Anterior cingulate cortex (tissue), 58 donors: ENCODE data around the gene LRP5.
"Not testable (repeated sequence)": the region's sequence is repeated elsewhere in the genome, so short reads cannot be mapped to it uniquely, and the experiment has no call there.

Source experiments
- DNase-seq, 58 donors: peaks; one replicate each; lab custom pipeline; 2025; lab: John Stamatoyannopoulos, UW

The LRP5 gene

DNA sequence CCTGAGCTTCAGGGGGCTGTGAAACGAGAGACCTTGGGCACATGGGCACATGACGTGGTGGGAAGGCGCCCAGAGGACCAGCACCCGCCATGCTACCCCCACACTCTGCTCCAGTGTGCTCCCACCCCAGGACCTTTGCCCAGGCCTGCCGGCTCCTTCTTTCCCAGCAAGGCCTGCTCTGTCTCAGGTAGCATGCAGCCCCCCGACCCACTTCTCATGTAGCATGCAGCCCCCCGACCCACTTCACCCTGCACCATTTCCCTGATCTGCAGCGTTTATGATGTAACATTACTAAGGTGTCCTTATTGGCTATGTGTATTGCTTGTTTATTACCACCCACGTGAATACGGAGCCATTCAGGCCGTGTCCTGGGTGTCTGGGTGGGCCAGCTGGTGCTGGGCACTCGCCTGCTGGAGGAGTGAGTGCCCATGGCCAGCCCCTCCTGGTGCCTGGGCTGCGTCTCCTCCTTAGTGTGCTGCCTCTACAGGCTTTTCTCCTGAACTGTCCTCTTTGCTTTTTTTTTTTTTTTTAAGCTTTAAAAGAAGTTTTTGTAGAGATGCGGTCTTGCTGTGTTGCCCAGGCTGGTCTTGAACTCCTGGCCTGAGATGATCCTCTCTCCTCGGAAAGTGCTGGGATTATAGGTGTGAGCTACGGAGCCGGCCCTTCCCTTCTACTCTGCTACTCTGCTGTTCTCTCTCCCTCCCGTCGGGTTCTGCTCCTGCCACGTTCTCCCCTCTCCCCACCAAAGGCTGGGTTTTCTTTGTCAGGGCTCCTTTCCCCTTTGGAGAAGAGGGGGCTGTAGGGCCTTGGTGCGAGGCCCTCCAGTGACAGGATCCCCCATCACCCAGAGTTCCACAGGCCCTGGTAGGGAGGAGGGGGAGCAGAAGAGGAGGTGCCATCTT lies 29.4 kb downstream of the LRP5 start:
- peak in 1 of 58 donors; percentile 15 for DNase-seq

DNA sequence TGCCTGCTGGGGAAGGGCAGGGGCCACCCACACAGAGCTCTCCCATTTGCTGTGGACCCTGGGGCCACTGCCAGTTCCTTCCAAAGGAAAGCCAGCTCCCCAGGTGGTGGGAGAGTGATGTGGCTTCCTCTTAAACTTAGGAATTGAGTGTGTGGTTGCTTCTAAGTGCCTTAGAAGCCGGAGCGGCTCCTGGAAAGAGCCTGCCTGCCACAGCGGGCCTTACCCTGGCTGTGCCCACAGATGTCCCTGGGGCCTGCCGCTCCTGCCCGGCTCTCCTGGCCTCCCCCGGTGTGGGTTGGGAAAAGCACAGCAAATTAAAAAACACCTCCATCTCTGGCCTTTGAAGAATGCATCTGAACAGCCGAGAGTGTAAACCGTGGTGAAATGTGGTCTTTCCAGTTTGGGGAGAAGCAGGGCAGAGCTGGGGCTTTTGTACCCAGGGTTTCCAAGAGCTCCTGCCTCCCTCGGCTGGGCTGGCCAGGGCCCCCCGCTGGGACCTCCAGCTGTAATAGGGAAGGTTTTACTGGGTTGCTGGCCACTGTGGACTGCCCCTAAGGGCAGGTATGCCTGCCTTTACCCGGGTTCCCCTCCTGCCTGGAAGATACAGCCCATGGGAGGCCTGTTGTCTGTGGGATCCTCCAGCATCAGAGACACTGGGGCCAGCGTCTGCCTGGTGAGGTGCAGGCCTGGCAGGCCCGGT lies 30.2 kb downstream of the LRP5 start:
- no peak for DNase-seq

DNA sequence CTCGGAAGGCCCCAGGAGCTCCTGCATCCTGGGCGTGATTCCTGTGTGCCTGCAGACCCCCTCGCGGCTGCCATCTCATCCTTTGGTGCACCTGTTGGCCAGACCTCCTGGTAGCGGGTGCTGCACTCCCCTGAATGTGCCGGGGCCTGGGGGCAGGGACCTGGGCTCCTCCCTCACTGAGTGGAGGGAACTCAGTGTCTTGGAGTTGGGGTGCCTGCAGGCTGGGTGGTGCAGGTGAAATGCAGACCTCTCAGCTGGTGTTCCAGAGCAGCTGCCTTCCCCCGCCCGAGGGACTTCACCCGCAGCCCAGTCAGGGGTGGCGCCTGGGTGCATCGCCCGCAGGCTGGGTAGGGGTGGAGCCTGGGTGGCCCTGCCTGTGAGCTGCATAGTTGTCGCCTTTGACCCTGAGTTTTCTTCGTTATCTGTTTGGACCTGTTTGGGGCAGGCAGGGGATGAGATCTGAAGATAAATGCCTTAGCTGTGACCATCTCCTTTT lies 31.4 kb downstream of the LRP5 start:
- no peak for DNase-seq

DNA sequence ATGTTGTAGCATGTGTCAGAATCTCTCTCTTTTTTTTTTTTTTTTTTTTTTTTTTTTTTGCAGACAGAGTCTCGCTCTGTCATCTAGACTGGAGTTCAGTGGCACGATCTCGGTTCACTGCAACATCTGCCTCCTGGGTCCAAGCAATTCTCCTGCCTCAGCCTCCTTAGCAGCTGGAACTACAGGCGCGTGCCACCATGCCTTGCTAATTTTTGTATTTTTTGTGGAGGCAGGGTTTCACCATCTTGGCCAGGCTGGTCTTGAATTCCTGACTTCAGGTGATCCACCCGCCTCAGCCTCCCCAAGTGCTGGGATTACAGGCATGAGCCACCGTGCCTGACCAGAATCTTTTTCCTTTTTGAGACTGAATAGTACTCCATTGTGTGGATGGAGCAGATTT lies 32.4 kb downstream of the LRP5 start:
- DNase-seq: not testable (repeated sequence)

DNA sequence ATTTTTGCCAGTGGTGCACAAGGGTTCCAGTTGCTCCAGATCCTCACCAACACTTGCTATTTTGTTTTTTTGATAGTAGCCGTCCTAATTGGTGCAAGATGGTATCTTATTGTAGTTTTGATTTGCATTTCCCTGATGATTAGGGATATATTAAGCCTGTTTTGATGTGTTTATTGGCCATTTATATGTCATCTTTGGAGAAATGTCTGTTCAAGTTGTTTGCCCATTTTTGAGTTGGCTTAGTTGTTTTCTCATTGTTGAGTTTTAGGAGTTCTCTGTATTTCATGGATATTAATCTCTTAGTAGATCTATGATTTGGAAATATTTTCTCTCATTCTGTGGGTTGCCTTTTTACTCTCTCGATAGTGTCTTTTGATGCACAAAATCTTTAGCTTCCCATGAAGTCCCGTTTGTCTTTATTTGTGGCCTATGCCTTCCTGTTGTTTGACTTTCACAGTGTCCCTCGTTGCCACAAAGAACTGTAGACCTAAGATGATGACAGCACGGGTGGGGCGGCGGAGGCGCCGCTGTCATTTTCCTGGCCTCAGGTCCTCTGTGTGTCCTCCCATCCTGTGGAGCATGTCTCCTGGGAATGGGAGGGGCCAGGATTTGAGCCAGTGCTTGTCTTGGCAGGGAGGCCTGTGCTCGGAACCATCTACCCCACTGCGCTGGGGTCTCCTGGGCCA lies 33.5 kb downstream of the LRP5 start:
- no peak for DNase-seq

DNA sequence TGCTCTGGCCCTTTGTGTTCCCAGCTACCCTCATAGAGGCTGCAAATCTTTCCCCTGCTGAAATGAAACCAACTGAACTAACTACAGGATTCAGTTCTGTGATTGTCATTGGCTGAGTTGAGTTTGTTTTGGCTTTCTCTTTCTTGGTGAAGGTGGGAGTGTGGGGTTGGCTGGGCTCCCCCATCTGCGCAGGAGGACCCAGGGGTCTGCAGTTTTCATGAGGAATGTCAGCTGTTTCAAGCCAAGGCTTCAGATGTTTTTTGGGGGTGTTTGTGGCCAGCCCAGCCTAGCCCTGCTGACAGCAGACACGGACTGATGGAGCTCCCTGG lies 34.0 kb downstream of the LRP5 start:
- no peak for DNase-seq

DNA sequence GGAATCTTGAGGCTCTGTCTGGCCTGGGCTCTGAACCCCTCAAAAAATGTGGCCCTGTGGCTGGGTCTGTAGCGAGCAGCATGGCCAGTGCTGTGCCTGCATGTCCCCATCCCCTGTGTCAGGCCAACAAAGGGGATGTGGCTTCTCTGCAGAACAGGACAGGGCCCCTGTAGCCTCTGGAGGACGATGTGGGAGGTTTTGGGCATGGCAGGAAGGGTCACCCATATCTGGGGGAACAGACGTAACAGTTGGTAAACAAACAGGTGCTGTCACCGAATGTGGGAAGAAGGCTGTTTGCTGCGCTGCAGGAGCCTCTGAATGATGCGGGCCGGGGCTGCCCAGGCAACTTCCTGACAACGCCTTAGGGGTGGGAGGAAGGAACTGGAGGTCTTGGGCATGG lies 35.0 kb downstream of the LRP5 start:
- DNase-seq: no peak

DNA sequence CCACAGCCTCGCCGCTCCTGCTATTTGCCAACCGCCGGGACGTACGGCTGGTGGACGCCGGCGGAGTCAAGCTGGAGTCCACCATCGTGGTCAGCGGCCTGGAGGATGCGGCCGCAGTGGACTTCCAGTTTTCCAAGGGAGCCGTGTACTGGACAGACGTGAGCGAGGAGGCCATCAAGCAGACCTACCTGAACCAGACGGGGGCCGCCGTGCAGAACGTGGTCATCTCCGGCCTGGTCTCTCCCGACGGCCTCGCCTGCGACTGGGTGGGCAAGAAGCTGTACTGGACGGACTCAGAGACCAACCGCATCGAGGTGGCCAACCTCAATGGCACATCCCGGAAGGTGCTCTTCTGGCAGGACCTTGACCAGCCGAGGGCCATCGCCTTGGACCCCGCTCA lies 35.5 kb downstream of the LRP5 start:
- no peak for DNase-seq

DNA sequence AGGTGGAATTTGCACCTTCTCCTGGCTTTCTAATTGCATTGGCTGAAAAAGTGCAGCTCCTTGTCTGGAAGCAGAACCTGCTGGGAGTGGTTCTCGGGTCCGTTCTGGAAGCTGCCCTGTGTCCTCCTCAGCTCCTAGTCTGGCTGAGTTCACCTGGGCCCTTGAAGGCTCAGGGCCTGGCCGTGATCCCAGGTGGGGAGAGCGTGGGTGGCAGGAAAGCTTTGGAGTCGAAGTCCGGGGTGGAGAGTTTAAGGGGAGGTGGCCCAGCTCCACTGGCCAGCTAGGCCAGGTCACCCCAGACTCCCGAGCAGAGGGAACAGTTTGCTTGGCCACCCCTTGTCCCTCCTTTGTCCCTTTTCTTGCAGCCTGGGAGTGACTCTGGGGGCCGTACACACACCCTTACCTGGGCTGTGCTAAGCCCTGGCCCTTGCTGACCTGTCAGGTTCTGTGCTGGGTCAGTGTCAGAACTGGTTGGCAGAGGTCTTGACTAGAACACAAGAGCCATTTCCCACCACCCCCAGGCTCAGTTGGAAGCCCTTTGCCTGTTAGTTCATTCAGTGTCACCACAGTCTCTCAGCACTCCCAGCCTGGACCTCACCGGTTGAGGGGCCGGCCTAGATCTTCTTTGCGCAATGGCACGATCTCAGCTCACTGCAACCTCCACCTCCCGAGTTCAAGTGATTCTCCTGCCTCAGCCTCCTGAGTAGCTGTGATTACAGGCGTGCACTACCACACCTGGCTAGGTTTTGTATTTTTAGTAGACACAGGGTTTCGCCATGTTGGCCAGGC lies 37.3 kb downstream of the LRP5 start:
- DNase-seq: no peak

DNA sequence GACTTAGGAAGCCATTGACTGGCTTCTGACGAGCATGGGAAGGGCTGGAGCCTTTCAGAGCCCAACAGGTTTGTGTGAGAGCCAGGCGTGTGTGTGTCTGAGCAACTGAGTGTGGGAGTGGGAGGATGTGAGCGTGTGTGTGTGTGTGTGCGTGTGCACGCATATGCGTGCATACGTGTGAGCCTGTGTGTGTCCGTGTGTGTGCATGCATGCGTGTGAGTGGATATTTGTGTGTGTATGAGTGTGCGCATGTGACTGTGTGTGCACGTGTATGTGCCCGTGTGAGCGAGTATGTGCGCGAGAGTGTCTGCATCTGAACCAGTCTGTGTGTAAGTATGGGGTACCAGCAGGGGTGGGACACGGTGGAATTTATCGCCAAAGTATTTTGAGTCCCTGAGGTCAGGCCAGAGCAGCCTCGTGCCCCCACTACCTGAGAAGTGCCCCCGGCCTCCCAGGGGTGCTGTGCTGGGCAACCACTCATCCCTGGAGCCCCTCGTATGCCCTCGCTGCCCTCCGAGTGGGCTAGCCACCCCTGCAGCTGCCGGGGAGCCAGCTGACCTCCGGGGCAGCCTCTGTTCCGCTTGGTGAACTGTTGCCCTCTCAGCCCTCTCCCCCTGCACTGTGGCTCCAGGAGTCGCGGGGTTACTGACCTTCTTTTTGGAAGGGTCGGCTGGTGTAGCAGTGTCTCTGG lies 38.5 kb downstream of the LRP5 start:
- no peak for DNase-seq

DNA sequence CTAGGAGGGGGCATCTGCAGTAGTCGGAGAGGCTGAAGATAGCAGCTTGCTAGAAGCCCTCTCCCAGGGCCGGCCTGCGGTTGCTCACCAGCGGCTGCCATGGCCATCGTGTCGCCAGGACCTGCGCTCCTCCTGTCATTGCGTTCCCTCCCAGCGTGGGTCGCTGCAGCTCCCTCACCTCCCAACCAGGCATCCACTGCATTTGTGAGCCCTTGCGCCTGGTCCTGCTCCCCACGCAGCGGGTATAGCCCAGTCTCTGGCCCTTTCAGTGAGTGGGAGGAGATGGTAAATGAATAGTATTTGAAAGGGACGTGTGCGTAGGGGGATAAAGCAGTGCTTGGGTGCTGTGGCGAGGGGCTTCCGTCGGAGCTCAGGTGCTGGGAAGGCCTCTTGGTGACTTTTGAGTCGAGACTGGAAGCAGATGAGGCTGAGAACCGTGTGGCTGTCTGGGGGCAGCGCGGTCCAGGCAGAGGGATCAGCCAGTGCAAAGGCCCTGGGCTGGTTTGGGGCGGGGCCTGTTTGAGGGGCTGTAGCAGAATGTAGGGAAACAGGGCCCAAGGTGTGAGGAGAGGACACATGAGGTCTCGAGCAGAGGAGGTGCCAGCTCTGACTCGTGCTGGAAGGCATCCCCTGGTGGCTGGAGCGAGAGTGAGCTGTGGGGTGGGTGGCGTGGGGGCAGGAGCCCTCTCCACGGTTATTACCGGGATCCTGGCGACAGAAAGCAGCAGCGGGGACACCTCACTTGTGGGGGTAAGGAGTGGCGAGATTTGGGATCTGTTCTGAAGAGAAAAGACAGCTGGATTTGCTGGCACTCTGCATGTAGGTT lies 39.3 kb downstream of the LRP5 start:
- DNase-seq: no peak

DNA sequence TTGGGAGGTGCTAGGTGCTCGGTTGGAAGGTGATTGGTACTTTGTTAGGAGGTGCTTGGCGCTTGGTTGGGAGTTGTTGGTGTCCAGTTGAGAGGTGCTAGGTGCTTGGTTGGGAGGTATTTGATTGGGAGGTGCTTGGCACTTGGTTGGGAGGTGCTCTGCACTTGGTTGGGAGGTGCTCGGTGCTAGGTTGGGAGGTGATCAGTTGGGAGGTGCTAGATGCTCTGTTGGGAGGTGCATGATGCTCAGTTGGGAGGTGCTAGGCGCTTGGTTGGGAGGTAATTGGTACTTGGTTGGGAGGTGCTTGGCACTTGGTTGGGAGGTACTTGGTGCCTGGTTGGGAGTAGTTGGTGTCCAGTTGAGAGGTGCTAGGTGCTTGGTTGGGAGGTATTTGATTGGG lies 40.2 kb downstream of the LRP5 start:
- no peak for DNase-seq

DNA sequence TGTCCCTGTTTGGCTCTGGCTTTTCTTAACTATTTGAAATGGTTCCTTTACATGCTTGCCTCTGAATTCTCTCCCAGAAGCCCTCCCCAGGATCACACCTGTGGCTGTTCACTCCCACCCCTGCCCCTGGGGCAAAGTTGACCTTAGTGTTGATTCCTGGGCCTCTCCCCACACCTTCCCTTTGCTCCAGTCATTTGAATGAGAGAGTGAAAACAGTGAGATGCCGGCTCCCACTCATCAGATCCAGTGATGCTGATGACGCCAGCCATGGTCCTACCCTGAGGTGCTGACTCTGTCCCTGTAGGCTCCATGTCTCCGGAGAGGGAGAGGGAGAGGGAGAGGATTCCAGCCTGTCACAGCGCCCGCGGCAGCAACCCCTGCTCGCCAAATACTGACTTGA lies 40.7 kb downstream of the LRP5 start:
- no peak for DNase-seq

DNA sequence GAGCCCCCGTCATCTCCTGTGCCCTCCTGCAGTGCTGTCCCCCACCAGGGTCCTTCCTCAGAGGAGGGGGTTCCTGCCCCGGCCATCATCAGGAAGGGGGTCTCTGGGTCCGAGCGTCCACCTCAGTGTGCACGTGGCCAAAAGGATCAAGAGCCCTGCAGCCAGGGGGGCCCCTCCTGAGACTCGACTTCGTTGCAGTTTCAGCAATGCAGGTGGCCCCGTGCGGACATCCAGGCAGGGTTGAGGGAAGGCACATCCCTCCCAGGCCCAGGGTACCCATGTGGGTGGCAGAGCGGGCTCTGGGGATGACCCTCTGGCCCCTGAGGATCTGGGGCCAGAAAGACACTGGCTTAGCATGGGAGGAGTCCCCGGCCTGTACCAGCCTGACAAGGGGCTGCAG lies 41.3 kb downstream of the LRP5 start:
- no peak for DNase-seq

DNA sequence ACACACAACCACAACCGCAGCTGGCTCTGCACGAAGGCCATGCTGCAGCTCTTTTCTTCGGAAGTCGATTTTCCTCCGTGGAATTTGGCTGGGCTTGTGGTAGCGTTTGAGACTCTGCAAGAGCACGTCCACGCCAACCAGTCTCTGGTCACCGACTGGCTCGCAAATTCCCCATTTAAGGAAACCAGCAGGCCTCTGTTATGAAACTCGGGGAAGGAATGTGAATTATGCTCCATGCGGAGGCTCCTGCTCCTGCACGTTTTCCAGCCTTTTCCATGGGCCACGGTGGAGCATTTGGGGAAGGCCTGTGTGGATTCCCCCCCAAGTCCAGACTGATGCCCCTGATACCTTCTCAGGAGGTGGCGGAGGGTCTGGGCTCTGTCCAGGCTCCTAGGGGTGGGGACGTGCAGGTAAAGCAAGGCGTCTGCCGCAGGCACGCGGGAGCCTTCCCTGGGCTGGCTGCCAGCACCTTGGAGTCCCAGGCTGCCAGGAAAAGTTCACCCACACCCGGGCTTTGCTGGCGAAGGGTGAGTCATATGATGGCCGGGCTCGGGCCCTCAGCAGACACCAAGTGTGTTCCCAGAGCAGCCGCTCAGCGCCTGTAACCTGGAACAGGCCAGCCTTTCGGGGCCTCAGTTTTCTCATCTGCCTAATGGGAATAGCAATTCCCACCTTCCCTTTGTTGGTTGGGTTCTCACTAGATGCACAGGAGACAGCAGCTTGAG lies 41.9 kb downstream of the LRP5 start:
- peak in 3 of 58 donors; percentile 27 to 47 (median 30) for DNase-seq

DNA sequence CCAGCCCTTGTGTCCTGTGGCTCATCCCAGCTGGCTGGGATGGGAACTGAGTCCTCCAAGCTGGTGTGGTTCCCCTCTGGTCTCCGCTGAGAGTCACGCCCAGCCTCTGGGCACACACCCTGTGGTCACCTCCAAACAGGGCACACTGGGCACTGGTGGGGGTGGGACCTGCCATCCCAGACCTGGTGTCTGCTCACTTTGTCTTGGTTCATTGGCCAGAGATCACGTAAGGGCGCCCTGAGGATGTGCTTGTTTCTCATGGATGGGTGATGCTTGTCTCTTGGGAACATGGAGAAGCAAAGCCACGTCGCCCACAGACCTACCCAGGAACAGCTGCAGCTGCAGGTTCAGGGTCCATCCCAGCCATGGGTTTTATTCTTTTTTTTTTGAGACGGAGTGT lies 43.1 kb downstream of the LRP5 start:
- DNase-seq: no peak

DNA sequence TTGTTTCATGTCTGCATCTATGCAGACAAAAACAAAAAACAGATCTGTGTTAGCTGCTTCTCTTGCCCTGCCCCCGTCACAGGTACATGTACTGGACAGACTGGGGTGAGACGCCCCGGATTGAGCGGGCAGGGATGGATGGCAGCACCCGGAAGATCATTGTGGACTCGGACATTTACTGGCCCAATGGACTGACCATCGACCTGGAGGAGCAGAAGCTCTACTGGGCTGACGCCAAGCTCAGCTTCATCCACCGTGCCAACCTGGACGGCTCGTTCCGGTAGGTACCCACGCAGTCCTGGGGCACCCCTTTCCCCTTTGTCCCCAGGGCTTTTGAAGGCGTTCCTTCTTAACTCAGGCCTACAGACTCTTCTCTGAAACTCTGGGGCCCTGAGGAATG lies 45.2 kb downstream of the LRP5 start:
- no peak for DNase-seq

DNA sequence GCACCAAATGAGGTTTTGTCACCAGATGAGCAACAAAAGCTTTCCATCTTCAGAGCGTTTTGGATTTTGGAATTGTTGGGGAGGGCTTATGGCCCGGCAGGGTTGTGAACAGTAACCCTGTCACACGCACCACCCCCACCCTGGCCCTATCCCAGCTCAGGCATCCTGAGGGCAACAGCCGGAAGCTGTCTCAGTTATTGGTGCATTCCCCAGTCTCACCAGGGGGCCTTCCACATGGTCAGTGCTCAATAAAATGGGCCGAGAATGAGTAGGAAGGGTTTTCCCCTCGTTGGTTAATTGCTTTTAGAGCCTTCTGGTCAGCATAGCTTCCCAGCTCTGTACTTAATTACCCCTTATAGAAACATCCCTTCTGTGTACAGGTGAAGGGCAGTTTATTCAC lies 46.0 kb downstream of the LRP5 start:
- DNase-seq: no peak
